OCI-LY7 (cell line): Measurements from ENCODE around the gene ARFGEF2. TPM values are rescaled to one million over a fixed set of nuclear protein-coding genes. Genes with fewer than 3 reads are reported as not detected.

Experiments used
- BruUV-seq: library from RNA; stranded (reverse); fragments of 400-500 nt; replicated peaks from 2 replicates; lab custom pipeline; 2021; lab: Mats Ljungman, UMichigan
- CTCF ChIA-PET: fragments of 300-600 bp; sonication (Branson Sonifier 250); formaldehyde crosslinking; loops from one replicate; lab custom pipeline; 2022; ENCODE audit warnings: antibody characterized with exemption; ENCODE audit not compliant: unreplicated experiment; lab: Charles Lee
- POLR2A ChIA-PET: fragments of 300-600 bp; sonication (Branson Sonifier 250); formaldehyde crosslinking; loops from one replicate; lab custom pipeline; 2022; ENCODE audit warnings: antibody characterized with exemption; lab: Charles Lee
- DNase-seq: peaks from one replicate; pipeline ENCODE4 v3.0.0-alpha.2; 2015; ENCODE audit warnings: low spot score
- H2AFZ ChIP-seq: fragments of 200-600 bp; sonication (generic), shearing (Covaris generic); 2 replicates; pipeline ENCODE4 v1.6.1; 2014; ENCODE audit warnings: mild to moderate bottlenecking, antibody characterized with exemption, low read length, moderate library complexity
- H3K27ac ChIP-seq: fragments of 200-600 bp; sonication (generic); 2 replicates; pipeline ENCODE4 v1.5.1; 2014; ENCODE audit warnings: mixed run types, low read depth, mild to moderate bottlenecking, moderate library complexity, low read length, inconsistent platforms; ENCODE audit not compliant: poor library complexity, severe bottlenecking
- H3K36me3 ChIP-seq: fragments of 200-600 bp; sonication (generic); 2 replicates; pipeline ENCODE4 v1.6.1; 2014; ENCODE audit warnings: mild to moderate bottlenecking, antibody characterized with exemption, low read length, moderate library complexity, mixed read lengths; ENCODE audit not compliant: insufficient read depth
- H3K4me1 ChIP-seq: fragments of 200-600 bp; sonication (generic); 2 replicates; pipeline ENCODE4 v1.5.1; 2014; ENCODE audit warnings: mild to moderate bottlenecking, low read length; ENCODE audit not compliant: insufficient read depth, poor library complexity, severe bottlenecking
- H3K4me2 ChIP-seq: fragments of 200-600 bp; sonication (generic); 2 replicates; pipeline ENCODE4 v1.6.1; 2014; ENCODE audit warnings: mild to moderate bottlenecking, low read length
- H3K4me3 ChIP-seq: fragments of 200-600 bp; sonication (generic); 2 replicates; pipeline ENCODE4 v1.5.1; 2014; ENCODE audit warnings: mild to moderate bottlenecking, low read depth, low read length; ENCODE audit not compliant: poor library complexity, severe bottlenecking
- H3K79me2 ChIP-seq: fragments of 200-600 bp; sonication (generic); 2 replicates; pipeline ENCODE4 v1.6.1; 2016; ENCODE audit warnings: low read depth, mild to moderate bottlenecking, low read length, moderate library complexity, mixed read lengths; ENCODE audit not compliant: insufficient read depth
- H3K9me2 ChIP-seq: fragments of 200-600 bp; sonication (generic); 2 replicates; pipeline ENCODE4 v1.6.1; 2016; ENCODE audit warnings: mild to moderate bottlenecking, low read length, mixed read lengths; ENCODE audit not compliant: insufficient read depth
- H3K9me3 ChIP-seq: fragments of 200-600 bp; sonication (generic); 2 replicates; pipeline ENCODE4 v1.6.1; 2014; ENCODE audit warnings: mild to moderate bottlenecking, mixed run types, low read length, mixed read lengths
- H4K20me1 ChIP-seq: fragments of 200-600 bp; sonication (generic); 2 replicates; pipeline ENCODE4 v1.6.1; 2014; ENCODE audit warnings: mild to moderate bottlenecking, antibody characterized with exemption, low read length, moderate library complexity, mixed read lengths; ENCODE audit not compliant: insufficient read depth
- CTCF ChIP-seq: fragments of 200-600 bp; sonication (generic); conservative IDR thresholded peaks from 2 replicates; pipeline ENCODE4 v1.5.1; 2014; ENCODE audit warnings: mild to moderate bottlenecking, antibody characterized with exemption, low read length, moderate library complexity, mixed read lengths
- EZH2phosphoT487 ChIP-seq: fragments of 200-600 bp; sonication (generic); IDR thresholded peaks from 2 replicates; pipeline ENCODE4 v1.6.1; 2018; ENCODE audit warnings: low read depth, borderline replicate concordance, mild to moderate bottlenecking, mixed run types, antibody characterized with exemption, low read length, moderate library complexity, mixed read lengths
- intact Hi-C: fragments of 100-400 bp; cut with micrococcal nuclease; formaldehyde crosslinking; loops from one replicate; pipeline ENCODE4 v1.10.0; 2022; ENCODE audit not compliant: unreplicated experiment
- total RNA-seq, 2 experiments: library from RNA; depleted of rRNA in 1 of 2; stranded (reverse); fragments of >200 nt in 1 of 2; shearing (Covaris generic) in 1 of 2; gene quantifications; 2 replicates each; pipeline ENCODE4 v1.2.3, GENCODE V29; 2014 to 2022

The ARFGEF2 gene
- total RNA-seq, 2 experiments from 2014 or later, result 23.4 to 42.1 TPM

GRCh38 chr20:48962976-48963771, 41.7 kb downstream of the ARFGEF2 start:
- no TSS peak for BruUV-seq
- ChIA-PET POLR2A (no interaction called here), CTCF (no interaction called here)
- intact Hi-C loops, result no loop called here
- H3K27ac ChIP-seq, result no peak overlapping the region
- H3K4me2 ChIP-seq, result no peak overlapping the region
- H3K4me3 ChIP-seq, result no peak overlapping the region
- H3K9me2 ChIP-seq, result no peaks in the 10 kb centered on the region
- H3K79me2 ChIP-seq, result no peaks in the 10 kb centered on the region
- H3K4me1 ChIP-seq, result no peaks in the 10 kb centered on the region
- no peak overlapping the region for H2AFZ ChIP-seq
- TF ChIP-seq CTCF, result no peak
- TF ChIP-seq EZH2phosphoT487, result no peak
- no peak for DNase-seq
- no peaks in the 10 kb centered on the region for H3K9me3 ChIP-seq
- H3K36me3 ChIP-seq, result peaks cover 61% of the 10 kb centered on the region
- no peaks in the 10 kb centered on the region for H4K20me1 ChIP-seq

GRCh38 chr20:48965189-48965910, 43.8 kb downstream of the ARFGEF2 start:
- no peak overlapping the region for H2AFZ ChIP-seq
- H3K4me3 ChIP-seq, result no peak overlapping the region
- H3K4me2 ChIP-seq, result no peak overlapping the region
- no peaks in the 10 kb centered on the region for H3K9me2 ChIP-seq
- POLR2A ChIA-PET, result no interaction called here
- H3K4me1 ChIP-seq, result no peaks in the 10 kb centered on the region
- BruUV-seq, result no TSS peak
- TF ChIP-seq CTCF (no peak), EZH2phosphoT487 (no peak)
- H3K9me3 ChIP-seq, result no peaks in the 10 kb centered on the region
- no peaks in the 10 kb centered on the region for H4K20me1 ChIP-seq
- peaks cover 66% of the 10 kb centered on the region for H3K36me3 ChIP-seq
- no peak overlapping the region for H3K27ac ChIP-seq
- H3K79me2 ChIP-seq, result no peaks in the 10 kb centered on the region
- CTCF ChIA-PET, result no interaction called here
- intact Hi-C loops, result no loop called here
- no peak for DNase-seq
